Measurements from ENCODE around the gene SOX13.

DNA sequence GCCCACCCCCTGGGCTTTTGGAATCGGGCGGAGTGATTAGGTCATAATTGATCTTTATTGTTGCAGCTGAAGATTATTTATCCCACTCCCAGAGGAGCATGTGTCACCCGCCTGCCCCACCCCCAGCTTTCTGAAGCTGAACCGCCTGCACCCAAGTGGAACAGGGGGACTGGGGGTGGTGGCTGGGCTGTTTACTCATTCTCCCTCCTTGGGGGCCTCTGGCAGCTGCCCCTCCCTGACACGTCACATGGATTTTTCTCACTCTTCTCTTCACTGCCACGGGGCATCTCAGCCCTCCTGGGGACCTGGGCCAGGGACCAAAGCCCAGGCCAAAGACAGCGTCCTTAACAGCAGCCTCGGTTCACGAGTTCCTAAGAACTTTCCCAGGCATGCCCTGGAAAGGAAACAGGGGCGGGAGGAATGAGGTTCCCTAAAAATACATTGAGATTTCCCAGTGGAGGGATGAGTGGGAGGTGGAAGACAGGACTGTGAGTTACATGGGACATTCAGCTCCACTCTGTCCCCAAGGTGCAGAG, 31.6 kb upstream of the SOX13 start:
- TF ChIP-seq, protein P1, sequence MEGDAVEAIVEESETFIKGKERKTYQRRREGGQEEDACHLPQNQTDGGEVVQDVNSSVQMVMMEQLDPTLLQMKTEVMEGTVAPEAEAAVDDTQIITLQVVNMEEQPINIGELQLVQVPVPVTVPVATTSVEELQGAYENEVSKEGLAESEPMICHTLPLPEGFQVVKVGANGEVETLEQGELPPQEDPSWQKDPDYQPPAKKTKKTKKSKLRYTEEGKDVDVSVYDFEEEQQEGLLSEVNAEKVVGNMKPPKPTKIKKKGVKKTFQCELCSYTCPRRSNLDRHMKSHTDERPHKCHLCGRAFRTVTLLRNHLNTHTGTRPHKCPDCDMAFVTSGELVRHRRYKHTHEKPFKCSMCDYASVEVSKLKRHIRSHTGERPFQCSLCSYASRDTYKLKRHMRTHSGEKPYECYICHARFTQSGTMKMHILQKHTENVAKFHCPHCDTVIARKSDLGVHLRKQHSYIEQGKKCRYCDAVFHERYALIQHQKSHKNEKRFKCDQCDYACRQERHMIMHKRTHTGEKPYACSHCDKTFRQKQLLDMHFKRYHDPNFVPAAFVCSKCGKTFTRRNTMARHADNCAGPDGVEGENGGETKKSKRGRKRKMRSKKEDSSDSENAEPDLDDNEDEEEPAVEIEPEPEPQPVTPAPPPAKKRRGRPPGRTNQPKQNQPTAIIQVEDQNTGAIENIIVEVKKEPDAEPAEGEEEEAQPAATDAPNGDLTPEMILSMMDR (IDR thresholded peaks at IDR 0.05) = no peak
- TF ChIP-seq POLR2AphosphoS5 (IDR thresholded peaks at IDR 0.05) (no peak), POLR2A (IDR thresholded peaks at IDR 0.05; ENCODE audit: low read depth) (no peak)

Data from esophagus muscularis mucosa (tissue), 3 donors.